Glutamatergic neuron (in vitro differentiated cells): ENCODE data around the gene MLNR. TPM values are rescaled to one million over a fixed set of nuclear protein-coding genes. Genes with fewer than 3 reads are reported as not detected.

ENCODE experiments used
- DNase-seq: peaks from one replicate; pipeline ENCODE4 v3.0.0; 2022
- H3K27ac Mint-ChIP-seq: one replicate; pipeline ENCODE4 v1.8.0; 2020; ENCODE audit warnings: mild to moderate bottlenecking, mixed read lengths, inconsistent platforms; ENCODE audit not compliant: unreplicated experiment
- H3K27me3 Mint-ChIP-seq: one replicate; pipeline ENCODE4 v1.8.0; 2020; ENCODE audit warnings: mild to moderate bottlenecking, moderate library complexity, mixed read lengths, inconsistent platforms; ENCODE audit not compliant: unreplicated experiment
- H3K36me3 Mint-ChIP-seq: one replicate; pipeline ENCODE4 v1.8.0; 2020; ENCODE audit warnings: mild to moderate bottlenecking, mixed read lengths, inconsistent platforms; ENCODE audit not compliant: unreplicated experiment
- H3K4me1 Mint-ChIP-seq: one replicate; pipeline ENCODE4 v1.8.0; 2020; ENCODE audit warnings: mild to moderate bottlenecking, low read depth, mixed read lengths, inconsistent platforms; ENCODE audit not compliant: unreplicated experiment
- H3K4me3 Mint-ChIP-seq: one replicate; pipeline ENCODE4 v1.8.0; 2020; ENCODE audit warnings: mild to moderate bottlenecking, mixed read lengths, inconsistent platforms; ENCODE audit not compliant: unreplicated experiment
- H3K9me3 Mint-ChIP-seq: one replicate; pipeline ENCODE4 v1.8.0; 2020; ENCODE audit warnings: mild to moderate bottlenecking, moderate library complexity, mixed read lengths, inconsistent platforms; ENCODE audit not compliant: unreplicated experiment
- total RNA-seq: library from RNA; stranded (reverse); fragmentation: NEBNext Ultra II Directional; extraction: Animal tissue kit (Norgen Biotek cat#: 25700); gene quantifications from one replicate; pipeline ENCODE4 v1.2.1, GENCODE V29; 2021; ENCODE audit not compliant: unreplicated experiment
- TF ChIP-seq, protein P1 (sequence below): fragments of 200-600 bp; sonication (generic); IDR thresholded peaks from one replicate; pipeline ENCODE4 v1.5.0; 2021; ENCODE audit not compliant: partially characterized antibody, unreplicated experiment

The MLNR gene
- total RNA-seq, 1 donor from 2014 or later: not detected

GRCh38 chr13:49210669-49211068 is 9.5 kb upstream of the MLNR start:
- Mint-ChIP-seq H3K27ac (no peak overlapping the region), H3K4me1 (peaks cover 5% of the 10 kb centered on the region), H3K4me3 (no peak overlapping the region), H3K9me3 (peaks cover 4% of the 10 kb centered on the region), H3K36me3 (no peaks in the 10 kb centered on the region), H3K27me3 (peaks cover 1% of the 10 kb centered on the region)
- no peak for DNase-seq
- TF ChIP-seq, protein P1, sequence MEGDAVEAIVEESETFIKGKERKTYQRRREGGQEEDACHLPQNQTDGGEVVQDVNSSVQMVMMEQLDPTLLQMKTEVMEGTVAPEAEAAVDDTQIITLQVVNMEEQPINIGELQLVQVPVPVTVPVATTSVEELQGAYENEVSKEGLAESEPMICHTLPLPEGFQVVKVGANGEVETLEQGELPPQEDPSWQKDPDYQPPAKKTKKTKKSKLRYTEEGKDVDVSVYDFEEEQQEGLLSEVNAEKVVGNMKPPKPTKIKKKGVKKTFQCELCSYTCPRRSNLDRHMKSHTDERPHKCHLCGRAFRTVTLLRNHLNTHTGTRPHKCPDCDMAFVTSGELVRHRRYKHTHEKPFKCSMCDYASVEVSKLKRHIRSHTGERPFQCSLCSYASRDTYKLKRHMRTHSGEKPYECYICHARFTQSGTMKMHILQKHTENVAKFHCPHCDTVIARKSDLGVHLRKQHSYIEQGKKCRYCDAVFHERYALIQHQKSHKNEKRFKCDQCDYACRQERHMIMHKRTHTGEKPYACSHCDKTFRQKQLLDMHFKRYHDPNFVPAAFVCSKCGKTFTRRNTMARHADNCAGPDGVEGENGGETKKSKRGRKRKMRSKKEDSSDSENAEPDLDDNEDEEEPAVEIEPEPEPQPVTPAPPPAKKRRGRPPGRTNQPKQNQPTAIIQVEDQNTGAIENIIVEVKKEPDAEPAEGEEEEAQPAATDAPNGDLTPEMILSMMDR: no peak

DNA sequence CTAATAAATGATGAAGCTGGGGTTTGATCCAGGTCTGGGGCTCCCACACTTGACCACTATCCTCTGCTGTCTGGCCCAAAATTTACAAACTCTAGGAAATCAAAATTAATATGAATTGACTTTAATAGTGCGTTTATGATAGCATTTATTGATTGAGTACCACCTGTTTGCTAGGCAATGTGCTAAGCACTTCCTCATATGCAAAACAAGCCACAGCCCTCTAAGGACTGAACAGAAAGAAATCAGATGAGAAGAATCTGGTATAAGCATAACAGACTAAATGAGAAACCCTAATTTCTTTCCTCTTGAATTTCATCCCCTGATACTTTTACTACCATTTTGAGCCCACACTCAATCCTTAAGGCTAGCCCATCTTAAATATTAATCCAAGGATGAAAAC is 6.6 kb upstream of the MLNR start:
- H3K9me3 Mint-ChIP-seq: peaks cover 8% of the 10 kb centered on the region
- peaks cover 5% of the 10 kb centered on the region for H3K4me1 Mint-ChIP-seq
- no peak for DNase-seq
- TF ChIP-seq, protein P1: no peak
- peaks cover 11% of the 10 kb centered on the region for H3K36me3 Mint-ChIP-seq
- peaks cover 15% of the 10 kb centered on the region for H3K27me3 Mint-ChIP-seq
- no peak overlapping the region for H3K27ac Mint-ChIP-seq
- no peak overlapping the region for H3K4me3 Mint-ChIP-seq

DNA sequence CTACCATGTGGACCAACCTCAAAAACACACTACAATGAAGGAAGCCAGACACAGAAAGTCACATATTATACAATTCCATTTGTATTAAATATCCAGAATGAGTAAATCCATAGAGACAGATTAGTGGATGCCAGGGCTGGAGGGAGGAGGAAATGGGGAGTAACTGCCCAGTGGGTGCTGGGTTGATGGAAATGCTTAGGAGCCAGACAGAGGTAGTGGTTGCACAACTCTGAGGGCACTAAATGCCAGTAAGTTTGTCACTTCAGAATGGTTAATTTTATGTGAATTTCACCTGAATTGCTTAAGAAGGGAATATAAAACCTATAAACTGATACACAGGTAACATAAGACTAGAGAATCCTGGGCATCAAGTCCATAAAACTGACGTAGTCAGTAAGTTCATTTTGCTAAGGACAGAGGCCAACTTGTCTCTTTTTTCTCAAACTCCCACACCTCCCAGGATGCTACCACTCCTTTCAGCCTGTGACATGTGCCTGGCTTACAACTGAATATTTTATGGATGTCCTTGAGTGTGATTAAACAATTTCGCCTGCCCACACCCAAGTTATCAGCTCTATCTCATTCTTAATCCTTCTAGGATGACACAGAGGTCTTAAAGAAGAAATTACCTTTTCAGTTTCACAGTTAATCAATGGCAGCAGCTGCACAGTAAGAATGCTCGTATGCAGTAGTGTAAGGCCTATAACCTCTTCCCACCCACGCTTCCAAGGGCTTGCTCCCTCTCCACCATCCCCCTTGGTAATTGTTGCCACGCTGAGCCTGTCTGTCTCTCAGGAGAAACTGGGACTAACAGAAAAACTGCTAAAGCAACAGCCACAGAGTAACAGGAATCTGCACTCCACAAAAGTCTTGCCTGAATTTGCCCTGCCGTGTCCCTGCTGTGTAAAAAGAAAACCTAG is 5.9 kb upstream of the MLNR start:
- Mint-ChIP-seq H3K4me3 (no peak overlapping the region), H3K27ac (no peak overlapping the region), H3K27me3 (peaks cover 21% of the 10 kb centered on the region), H3K4me1 (peaks cover 5% of the 10 kb centered on the region), H3K9me3 (peaks cover 12% of the 10 kb centered on the region), H3K36me3 (peaks cover 14% of the 10 kb centered on the region)
- TF ChIP-seq, protein P1: no peak
- no peak for DNase-seq

DNA sequence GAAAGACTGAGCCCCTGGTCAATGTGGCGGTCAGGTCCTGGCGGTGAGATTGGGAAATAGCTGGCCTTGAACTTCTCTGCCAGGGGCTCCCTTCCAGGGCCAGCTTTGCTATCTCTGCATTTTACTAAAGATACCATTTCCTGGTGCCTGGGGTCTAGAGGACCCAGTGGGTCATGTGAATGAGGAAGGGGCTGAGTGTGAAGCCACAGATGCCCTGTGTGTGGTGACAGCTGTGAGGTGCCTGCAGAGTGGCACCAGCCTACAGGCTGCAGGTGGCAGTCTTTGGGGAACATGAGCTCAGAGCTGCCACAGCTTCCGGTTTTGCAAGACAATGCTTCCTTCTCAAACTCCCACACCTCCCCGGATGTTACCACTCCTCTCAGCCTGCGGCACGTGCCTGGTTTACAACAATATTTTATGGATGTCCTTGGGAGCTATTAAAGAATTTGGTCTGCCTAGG is 5.2 kb upstream of the MLNR start:
- H3K27me3 Mint-ChIP-seq: peaks cover 26% of the 10 kb centered on the region
- H3K27ac Mint-ChIP-seq: no peak overlapping the region
- peaks cover 19% of the 10 kb centered on the region for H3K36me3 Mint-ChIP-seq
- H3K4me1 Mint-ChIP-seq: peaks cover 5% of the 10 kb centered on the region
- TF ChIP-seq, protein P1: no peak
- no peak for DNase-seq
- peaks cover 16% of the 10 kb centered on the region for H3K9me3 Mint-ChIP-seq
- no peak overlapping the region for H3K4me3 Mint-ChIP-seq

DNA sequence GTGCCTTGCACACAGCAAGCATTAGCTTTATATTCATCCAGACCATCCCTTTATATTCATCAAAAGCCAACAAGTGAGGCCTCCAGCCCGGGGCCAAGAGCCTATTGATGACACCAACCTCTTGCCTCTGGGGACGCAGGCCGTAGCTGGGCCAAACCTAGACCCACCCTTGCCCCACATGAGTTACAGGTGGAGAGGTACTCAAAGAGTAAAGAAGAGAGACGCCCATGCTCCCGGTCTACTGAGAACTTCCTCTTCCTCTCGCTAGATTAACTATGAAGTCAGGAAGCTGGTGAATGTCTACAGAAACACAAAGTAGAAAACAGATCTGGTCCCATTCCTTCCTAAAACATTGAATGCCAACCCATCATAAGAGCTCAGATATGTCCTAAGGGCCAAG is 3.8 kb upstream of the MLNR start:
- no peak overlapping the region for H3K27ac Mint-ChIP-seq
- H3K4me1 Mint-ChIP-seq: peaks cover 5% of the 10 kb centered on the region
- peaks cover 28% of the 10 kb centered on the region for H3K27me3 Mint-ChIP-seq
- no peak overlapping the region for H3K4me3 Mint-ChIP-seq
- DNase-seq: no peak
- peaks cover 19% of the 10 kb centered on the region for H3K36me3 Mint-ChIP-seq
- peaks cover 16% of the 10 kb centered on the region for H3K9me3 Mint-ChIP-seq
- TF ChIP-seq, protein P1: no peak
